NCI-H526 (cell line): Measurements from ENCODE around the gene UBE4B.

Source experiments
- DNase-seq, 2 experiments: peaks; one replicate each; lab custom pipeline; 2025; lab: John Stamatoyannopoulos, UW

Gene UBE4B

DNA sequence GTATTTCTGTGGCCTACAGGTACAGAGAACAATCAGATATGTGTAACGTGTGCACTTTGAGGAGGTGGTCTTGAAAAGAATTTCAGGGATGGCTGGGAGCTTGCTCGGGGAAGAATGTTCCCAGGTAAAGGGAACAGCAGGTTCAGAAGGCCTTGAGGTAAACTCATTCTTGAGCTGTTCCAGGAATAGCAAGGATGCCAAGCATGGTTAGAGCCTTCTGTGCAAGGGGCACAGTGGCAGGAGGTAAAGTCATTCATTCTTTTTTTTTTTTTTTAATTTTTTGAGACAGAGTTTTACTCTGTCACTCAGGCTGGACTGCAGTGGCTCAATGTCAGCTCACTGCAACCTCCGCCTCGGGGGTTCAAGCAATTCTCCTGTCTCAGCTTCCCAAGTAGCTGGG lies 10.0 kb downstream of the UBE4B start:
- DNase-seq = no peak

DNA sequence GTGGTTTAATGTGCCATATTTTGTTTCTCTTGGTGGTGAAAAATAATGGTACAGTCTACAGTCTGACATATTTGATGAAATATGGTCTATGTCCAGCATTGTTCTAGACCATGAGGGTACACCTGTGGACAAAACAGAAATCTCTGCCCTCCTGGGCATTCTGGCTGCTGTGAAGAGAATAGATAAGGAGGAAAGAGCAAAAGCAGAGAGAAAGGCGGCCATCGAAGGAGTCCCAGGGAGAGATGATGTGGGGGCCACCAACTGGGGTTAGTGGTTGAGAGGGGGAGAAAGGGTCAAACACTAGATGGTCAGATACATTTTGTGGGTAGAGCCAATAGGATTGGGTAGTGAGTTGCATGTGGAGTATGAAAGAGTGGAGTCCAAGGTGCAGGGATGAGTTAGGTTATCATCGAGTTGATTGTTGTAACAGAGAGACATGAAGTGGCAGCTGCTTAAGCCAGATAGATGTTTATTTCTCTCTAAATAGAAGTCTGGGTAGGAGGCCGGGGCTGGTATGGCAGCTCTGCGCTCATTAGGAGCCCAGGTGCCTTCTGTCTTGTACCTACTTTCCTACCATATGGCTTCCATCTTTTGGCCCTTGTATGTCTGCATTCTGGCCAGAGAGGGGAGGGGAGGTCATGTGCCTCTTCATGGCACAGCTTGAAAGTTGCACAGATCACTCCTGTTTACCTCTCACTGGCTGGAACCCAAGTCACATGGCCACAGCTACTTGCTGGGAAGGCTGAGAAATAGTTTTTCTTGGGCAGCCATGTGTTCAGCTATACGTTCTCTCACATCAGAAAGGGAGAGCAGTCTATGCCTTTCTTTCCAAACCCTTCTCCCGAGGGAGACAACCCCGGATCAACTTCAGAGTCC lies 13.0 kb downstream of the UBE4B start:
- DNase-seq = no peak

DNA sequence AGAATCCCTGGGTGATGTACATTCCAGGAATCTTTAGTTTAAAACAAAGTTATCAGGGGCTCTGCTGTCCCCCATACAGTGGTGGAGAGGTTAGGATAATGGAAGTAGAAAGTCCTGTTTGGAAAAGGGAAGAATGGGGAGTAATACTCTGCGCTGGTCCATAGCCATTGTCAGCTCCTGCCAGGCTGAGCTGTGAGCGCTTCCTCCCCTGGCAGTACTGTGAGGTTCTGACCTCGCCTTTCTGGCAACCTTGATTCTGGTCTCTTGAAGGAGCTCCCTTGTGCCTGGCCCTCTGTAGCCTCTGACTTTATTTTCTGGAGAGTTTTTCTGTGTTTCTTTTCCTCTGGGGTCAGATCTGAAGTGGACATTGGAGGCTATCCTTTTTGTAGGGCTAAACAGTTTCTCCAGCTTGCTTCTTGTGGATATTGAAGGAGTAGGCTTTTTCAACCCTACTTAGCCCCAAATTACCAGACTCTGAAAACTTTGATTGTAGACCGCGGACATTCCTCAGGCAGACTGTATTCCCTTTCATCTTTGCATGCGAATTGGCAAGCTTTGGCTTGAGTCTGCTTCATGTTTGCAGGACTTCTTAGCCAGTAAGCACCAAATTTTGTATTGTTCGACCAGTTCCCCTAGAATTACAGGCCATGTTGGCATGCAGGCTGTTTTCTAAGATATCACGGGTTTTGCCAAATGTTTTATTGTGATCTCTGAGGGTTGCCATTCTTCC lies 13.8 kb downstream of the UBE4B start:
- DNase-seq = no peak

DNA sequence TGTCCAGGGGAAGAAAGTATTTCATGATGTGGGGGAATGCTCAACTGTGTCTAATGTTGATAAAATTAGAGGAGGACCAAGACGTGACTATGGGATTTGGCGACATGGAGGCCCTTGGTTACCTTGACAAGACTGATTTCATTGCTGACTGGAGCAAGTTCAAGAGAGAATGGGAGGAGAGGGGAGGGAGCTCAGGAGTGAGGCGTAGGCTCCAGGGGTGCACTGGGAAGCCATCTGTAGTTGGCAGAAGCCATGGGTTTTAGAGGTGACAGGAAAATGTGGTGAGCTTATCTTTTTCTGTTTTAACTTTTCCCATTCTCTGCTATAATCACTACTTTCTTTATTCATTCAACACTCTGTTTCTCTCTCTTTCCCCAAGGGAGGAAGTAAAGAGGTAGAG lies 15.8 kb downstream of the UBE4B start:
- DNase-seq = no peak

DNA sequence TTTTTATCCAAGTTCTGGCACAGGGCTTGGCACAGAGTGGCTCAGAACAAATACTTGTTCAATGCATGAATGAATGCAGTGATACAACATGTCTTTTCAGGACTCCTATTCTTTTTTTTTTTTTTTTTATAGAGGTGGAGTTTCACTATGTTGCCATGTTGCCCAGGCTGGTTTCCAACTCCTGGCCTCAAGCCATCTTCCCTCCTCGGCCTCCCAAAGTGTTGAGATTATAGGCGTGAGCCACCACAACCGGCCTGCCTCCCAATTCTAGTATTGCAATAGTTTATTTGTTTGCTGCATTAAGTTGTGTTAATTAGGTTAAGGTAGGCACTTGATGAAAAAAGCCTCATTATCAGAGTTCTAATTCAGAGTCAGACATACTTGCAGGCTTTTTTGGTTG lies 17.9 kb downstream of the UBE4B start:
- no peak for DNase-seq

DNA sequence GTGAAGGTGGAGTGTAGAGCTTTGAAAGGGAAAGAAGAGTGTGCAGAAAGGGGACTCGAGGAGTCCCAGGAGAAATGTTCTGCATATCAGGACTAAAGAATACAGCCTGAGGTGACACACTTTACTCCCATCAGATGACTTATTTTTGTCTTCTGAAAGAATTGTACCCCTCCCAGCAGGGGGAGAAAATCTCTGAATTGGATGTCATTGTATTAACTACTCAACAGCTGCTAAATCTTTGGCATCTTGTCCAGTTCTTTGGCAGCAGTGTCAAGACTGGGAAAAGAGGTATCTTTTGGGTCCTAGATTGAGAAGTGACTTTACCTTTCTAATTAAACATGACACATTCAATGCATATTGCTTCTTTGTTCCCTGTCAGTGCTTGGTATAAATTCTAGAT lies 18.9 kb downstream of the UBE4B start:
- no peak for DNase-seq

DNA sequence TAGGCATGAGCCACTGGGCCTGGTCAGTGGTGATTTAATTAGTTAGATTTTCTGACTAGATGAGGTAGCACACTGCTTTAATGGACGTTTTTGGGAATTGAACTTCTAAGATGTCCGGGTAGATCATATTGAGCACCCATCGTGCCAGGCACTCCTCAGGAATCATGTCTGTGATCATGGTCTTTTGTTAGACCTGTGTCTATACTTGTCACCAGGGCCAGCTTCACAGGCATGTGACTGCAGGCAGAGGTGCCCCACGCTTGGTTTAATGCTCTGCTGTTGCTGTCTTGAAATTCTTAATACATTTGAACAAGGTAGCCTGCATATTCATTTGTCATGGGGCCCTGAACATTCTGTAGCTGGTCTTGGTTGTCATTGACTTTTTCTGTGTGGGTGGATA lies 19.6 kb downstream of the UBE4B start:
- DNase-seq = no peak

DNA sequence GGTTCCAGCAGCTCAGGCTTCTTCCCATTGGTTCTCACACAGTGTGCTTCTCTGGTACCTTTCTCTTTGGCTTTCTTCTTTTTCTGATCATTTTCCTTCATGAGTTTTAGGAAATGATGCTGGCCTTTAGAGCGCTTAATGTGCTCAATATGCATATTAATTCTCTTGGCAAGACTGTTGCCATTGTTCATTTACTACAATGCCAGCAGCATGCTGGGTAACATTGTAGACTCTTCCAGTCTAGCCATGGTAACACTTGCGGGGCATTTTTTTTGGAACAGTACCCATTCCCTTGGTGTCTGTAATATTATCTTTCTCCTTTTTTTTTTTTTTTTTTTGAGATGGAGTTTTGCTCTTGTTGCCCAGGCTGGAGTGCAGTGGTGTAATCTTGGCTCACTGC lies 21.7 kb downstream of the UBE4B start:
- no peak for DNase-seq

DNA sequence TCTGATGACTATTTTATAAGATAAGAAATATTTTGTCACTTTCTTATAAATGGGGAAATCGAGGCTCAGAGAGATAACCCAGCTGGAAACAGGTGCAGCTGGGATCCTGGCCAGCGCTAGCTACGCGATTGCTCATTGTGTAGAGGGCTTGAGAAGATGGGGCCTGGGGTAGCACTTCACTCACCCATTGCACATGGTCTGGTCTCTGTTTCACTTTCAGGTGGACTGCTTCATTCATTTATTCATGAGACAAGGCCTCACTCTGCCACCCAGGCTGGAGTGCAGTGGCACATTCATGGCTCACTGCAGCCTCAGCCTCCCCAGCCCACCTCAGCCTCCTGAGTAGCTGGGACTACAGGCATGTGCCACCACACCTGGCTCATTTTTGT lies 23.8 kb downstream of the UBE4B start:
- no peak for DNase-seq

DNA sequence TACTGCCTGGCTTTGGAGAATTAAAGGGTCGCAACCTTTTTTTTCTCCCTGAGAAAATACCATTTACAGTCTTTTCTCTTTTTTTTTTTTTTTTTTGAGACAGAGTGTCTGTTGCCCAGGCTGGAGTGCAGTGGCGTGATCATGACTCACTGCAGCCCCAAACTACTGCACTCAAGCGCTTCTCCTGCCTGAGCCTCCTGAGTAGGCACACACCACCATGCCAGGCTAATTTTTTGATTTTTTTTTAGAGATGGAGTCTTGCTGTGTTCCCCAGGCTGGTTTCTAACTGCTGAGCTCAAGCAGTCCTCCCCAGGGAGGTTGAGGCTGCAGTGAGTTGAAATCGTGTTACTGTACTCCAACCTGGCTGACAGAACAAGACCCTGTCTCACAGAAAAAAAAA lies 24.6 kb downstream of the UBE4B start:
- no peak for DNase-seq

DNA sequence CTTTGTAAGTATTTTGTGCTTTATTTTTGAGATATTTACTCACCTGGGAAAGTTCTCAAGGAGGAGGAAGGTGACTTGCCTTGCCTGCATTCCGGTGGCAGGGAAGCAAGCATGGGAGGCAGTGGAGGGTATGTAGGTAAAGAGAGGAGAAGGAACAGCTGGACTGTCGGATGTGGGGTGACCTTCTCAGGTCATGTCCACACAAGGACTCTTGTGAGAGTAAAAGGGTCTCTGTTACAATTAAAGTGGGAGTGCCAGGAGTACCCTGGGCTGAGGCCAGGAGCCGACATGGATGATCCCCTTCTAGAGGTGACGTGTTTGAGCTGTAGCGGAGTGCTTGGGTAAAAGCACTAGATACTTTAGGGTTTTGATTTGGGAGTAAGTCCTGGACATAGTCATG lies 25.0 kb downstream of the UBE4B start:
- DNase-seq = no peak

DNA sequence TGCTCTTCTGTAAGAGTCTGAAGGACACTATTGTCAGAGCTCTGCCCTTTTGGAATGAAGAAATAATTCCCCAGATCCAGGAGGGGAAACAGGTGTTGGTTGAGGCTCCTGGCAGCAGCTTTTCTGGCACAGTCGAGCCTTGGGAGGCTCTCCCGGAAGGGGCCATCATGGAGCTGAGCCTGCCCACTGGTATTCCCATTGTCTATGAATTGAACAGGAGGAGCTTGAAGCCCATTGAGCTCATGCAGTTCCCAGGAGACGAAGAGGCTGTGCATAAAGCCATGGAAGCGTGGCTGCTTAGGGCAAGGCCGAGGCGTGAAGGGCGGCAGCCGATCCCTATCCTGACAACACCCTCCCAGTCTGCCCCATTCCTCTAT lies 26.6 kb downstream of the UBE4B start:
- no peak for DNase-seq

DNA sequence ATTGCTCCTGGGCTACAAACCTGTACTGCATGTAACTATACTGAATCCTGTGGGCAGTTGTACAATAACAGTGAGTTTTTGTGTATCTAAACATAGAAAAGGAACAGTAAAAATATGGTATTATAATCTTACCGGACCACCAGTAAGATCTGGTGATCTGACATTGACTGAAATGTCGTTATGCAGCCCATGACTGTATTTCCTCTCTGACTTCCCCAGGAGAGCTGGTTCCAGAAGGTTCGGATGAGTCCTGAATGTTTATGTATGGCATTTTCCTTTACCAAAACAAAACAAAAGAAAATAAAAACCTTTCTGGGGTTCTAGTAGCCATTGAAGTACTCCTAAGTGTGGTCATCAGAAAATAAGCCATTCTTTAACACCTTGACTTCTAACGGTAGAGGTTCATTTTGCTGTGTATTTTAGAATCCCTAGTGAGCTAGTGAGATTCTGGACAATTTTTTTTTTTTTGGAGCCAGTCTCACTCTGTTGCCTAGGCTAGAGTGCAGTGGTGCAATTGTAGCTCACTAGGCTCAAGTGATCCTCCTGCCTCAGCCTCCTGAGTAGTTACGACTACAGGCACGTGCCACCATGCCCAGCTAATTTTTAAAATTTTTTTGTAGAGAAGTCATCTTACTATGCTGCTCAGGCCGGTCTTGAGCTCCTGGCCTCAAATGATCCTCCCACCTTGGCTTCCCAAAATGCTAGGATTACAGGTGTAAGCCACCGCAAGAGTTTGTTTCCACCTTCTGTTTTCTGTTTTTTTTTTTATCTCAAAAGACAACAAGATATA lies 27.7 kb downstream of the UBE4B start:
- DNase-seq = no peak

DNA sequence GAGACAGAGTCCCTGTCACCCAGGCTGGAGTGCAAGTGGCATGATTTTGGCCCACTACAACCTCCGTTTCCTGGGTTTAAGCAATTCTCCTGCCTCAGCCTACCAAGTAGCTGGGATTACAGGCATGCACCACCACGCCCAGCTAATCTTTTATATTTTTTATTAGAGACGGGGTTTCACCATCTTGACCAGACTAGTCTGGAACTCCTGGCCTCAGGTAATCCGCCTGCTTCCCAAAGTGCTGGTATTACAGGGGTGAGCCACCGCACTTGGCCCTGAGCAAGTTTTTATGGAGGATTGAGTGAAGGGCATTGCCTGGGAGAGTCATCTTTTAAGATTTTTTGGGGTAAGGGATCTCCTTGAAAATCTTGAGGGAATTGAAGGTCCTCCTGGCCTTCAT lies 28.5 kb downstream of the UBE4B start:
- no peak for DNase-seq

DNA sequence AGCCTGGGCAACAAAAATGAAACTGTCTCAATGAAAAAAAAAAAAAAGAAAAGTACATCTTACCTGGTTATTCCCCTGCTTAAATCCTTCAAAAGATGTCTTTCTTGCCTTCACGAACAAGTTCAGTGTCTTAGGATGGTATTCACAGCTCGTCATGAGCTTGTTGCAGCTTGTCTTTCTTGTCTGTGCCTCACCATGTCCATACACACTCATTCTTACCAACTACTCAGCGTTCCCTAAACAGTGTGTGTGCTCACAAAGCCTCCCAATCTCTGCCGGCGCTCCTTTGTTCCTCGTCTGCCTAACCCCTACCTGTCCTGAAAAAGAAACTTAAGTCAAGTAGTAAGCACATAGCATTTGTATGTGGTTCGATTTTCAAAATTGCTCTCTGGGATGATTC lies 31.1 kb downstream of the UBE4B start:
- DNase-seq = no peak

DNA sequence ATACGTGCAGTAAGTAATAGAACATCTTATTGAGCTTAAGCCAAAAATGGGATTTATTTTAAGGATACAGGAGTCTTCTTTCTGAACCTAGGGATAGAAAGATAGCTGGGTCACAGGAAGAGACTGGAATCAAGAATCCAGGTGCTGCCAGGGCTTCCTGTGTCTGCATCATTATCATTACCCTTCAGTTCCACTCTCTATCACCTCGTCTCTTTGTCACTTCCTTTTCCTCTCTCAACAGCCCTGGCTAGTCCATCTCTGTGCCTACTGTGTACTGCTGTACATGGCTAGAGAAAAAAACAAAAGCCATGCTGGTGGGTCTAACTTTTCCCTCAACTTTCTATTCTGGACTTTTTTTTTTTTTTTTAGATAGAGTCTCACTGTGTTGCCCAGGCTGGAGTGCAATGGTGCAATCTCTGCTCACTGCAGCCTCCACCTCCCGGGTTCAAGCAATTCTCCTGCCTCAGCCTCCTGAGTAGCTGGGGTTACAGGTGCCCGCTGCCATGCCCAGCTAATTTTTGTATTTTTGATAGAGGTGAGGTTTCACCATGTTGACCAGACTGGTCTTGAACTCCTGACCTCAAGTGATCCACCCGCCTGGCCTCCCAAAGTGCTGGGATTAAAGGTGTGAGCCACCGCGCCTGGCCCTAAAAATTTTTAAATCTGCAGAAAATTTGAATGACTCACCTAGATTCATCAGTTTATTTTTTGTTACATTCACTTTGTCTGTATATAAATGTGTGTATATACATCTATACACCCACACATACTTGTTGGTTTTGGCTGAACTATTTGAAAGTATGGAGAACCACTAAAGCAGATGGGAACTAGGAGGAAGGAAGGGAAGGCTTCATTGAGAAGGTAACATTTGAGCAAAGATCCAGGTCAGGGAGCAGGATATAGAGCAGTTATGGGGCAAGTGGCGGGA lies 31.9 kb downstream of the UBE4B start:
- no peak for DNase-seq

DNA sequence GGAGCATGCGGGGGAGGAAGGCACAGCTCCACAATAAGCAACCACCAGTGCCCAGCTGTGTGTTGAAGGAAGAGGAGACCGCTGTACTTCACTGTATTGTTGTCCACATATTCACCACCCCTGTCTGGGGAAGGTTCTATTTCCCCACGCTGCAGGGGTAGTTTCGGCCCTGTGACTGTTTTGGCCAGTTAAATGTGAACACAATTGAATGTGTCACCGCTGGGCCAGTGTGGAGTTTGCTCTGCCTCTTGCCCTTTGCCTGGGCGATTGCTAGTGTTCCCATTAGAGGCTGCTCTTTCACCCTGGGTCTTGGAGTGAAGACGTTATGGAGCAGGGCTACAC lies 32.6 kb downstream of the UBE4B start:
- no peak for DNase-seq

DNA sequence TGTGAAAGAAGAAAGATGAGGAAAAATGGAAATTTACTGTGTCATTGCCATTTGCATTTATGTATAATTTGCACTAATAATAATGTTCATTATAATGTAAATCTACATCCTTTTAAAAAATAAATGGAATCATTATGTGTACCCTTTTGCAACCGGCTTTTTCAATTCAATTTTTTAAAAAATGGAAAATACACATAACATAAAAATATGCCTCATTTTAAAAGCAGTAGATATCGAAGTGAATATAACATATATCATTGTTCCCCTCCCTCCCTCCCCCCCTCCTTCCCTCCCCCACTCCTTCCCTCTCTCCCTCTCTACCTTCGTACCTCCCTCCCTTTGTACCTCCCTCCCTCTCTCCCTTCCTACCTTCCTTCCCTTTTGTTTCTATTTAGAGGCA lies 33.0 kb downstream of the UBE4B start:
- DNase-seq = no peak

DNA sequence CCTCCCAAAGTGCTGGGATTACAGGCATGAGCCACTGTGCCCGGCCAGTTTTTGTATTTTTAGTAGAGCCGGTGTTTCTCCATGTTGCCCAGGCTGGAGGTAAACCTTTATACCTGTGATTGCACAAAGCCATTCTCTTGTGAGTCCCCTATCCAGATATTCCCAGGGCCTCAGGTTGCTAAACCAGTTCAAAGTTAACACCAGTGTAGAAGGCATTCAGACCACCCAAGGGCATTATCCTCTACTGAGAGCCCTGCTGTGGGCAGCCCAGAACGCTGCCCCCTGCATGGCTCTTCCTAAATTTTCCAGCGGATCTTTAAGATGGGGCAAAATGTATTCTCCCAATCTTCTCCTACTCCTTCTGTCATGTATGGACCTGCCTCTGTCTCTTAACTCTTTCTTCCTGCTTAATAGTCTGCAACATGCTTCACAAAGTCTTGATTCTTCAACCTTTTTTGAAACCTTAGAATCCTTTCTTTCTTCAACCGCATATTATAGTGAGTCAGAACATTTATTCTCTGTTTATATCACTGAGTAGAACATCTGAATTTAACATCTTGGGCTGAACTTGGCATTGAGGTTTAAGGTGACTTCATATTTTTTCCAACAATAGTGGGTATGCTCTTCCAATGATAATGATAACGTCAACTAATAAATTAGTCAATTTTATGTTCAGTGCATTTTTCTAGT lies 36.0 kb downstream of the UBE4B start:
- DNase-seq = no peak

DNA sequence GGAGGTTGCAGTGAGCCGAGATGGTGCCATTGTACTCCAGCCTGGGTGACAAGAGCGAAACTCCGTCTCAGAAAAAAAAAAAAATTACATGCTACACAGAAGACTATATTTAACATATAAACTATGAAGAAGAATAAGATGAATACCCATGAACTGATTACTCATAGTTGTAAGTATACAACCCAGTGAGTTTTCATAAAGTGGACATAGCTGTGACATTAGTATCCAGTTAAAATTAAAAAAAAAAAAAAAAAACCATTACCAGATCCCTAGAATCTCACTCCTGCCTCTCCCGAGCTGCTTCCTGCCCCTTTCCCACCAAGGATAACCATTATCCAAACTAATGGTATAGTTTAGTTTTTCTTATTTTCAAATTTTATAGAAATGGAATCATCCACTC lies 37.4 kb downstream of the UBE4B start:
- no peak for DNase-seq

DNA sequence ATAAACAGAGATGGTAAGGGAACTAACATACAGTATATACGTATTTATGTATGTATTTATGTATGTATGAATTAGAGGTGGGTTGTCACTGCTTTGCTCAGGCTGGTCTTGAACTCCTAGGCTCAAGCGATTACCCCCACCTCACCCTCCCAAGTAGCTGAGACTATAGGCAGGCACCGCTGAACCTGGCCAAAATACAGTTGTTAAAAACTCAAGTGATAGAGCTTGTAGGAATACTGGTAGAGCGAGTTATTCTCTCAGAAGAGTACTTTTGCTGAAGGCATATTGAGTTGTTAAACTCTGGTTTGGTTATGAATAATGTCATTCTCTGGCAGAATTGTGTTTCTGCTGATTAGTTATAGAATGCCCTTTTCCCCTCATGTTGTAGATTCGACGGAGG lies 38.9 kb downstream of the UBE4B start:
- DNase-seq = no peak
